Measurements from ENCODE around the gene MED7. TPM values are rescaled to one million over a fixed set of nuclear protein-coding genes. Genes with fewer than 3 reads are reported as not detected.

MED7 gene
- total and polyA plus RNA-seq, 4 donors, result 4.1 to 9.2 (median 6.1) TPM

DNA sequence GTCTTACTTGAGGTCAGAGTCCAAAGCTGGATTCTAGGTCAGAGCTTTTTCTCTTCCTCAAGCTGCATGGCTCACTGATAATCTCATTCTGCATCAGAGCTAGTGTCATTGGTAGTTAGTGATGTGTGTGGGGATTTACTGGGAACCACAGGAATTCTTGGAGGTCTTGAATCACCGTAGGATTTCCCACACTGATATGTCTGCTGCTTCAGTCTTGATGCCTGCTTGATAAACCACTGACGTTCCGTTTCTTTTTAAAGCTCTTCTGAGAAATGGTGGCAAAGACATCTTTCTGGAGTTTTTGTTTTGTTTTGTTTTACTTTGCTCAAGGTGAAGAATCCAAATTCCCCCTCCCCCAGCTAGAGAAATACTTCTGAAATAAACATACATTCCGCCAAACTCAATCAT lies 24.6 kb upstream of the MED7 start:
- Histone ChIP-seq H3K36me3 (ENCODE audit: control insufficient read depth in 4 of 4, insufficient read depth in 3 of 4, low read depth in 1 of 4, low read length in 3 of 4) (no peaks in the 10 kb centered on the region), H3K9ac (ENCODE audit: low read depth in 1 of 2, low read length in 2 of 2) (no peak overlapping the region), H3K4me3 (ENCODE audit: low read depth in 1 of 3, low read length in 3 of 3) (no peak overlapping the region), H3K9me3 (ENCODE audit: control insufficient read depth in 4 of 4, low read length in 3 of 4) (no peaks in the 10 kb centered on the region), H3K4me1 (ENCODE audit: control insufficient read depth in 4 of 4, insufficient read depth in 4 of 4, low read length in 3 of 4) (no peaks in the 10 kb centered on the region), H3K27me3 (ENCODE audit: control insufficient read depth in 4 of 4, insufficient read depth in 4 of 4, low read length in 3 of 4) (peaks cover 0 to 12% (median 2%) of the 10 kb centered on the region in 4 donors), H3K27ac (ENCODE audit: low read depth in 1 of 2, low read length in 2 of 2) (no peak overlapping the region)
- 65% methylated on average over 4 of the region's 4 CpGs for WGBS
- DNase-seq (ENCODE audit: low spot score), result no peak
- TF ChIP-seq, protein P1, sequence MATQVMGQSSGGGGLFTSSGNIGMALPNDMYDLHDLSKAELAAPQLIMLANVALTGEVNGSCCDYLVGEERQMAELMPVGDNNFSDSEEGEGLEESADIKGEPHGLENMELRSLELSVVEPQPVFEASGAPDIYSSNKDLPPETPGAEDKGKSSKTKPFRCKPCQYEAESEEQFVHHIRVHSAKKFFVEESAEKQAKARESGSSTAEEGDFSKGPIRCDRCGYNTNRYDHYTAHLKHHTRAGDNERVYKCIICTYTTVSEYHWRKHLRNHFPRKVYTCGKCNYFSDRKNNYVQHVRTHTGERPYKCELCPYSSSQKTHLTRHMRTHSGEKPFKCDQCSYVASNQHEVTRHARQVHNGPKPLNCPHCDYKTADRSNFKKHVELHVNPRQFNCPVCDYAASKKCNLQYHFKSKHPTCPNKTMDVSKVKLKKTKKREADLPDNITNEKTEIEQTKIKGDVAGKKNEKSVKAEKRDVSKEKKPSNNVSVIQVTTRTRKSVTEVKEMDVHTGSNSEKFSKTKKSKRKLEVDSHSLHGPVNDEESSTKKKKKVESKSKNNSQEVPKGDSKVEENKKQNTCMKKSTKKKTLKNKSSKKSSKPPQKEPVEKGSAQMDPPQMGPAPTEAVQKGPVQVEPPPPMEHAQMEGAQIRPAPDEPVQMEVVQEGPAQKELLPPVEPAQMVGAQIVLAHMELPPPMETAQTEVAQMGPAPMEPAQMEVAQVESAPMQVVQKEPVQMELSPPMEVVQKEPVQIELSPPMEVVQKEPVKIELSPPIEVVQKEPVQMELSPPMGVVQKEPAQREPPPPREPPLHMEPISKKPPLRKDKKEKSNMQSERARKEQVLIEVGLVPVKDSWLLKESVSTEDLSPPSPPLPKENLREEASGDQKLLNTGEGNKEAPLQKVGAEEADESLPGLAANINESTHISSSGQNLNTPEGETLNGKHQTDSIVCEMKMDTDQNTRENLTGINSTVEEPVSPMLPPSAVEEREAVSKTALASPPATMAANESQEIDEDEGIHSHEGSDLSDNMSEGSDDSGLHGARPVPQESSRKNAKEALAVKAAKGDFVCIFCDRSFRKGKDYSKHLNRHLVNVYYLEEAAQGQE (IDR thresholded peaks at IDR 0.05), result no peak
- TF ChIP-seq FOXA2 (IDR thresholded peaks at IDR 0.05), result no peak

DNA sequence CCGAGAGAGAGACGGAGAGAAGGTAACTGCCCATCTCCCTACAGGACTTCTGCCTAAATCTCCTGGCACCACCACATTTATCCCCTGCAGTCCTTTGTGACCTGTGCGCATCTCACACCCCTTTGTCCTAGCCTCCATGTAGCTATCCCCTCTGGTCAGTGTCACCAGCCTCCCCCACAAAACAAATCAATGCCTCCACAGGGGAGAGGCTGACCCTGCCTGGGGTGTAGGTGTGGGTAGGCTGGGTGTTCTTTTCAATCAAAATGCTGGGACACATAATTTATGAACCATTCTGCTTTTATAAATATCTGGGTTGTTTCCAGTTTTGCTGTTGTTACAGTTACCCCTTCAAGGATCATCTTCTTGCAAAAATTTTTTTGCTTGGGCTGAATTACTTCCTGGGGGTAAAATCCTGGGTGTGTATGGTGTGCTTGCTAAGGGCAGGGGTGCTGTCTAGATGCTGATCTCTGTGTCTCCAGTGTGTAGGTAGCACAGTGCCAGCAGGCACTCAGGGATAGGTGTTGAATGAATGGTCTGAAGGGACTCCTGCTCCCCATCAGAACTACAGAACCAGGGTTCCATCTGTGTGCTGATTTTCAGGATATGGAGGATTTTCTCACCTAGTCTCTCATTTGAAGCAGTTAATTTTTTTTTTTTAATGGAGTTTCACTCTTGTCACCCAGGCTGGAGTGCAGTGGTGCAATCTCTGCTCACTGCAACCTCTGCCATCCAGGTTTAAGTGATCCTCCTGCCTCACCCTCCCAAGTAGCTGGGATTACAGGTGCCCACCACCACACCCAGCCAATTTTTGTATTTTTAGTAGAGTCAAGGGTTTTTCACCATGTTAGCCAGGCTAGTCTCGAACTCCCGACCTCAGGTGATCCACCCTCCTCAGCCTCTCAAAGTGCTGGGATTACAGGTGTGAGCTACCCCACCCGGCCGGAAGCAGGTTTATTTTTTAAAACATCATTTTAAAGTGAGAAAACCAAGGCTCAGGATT lies 23.8 kb upstream of the MED7 start, which contains the start of gene GARIN3:
GARIN3 (minus strand) TSS at position 51 of the 1,000 bp plus-strand sequence. CDS start 96 bp downstream, outside the sequence.
- Histone ChIP-seq H3K9me3 (ENCODE audit: control insufficient read depth in 4 of 4, low read length in 3 of 4) (no peaks in the 10 kb centered on the region), H3K27me3 (ENCODE audit: control insufficient read depth in 4 of 4, insufficient read depth in 4 of 4, low read length in 3 of 4) (peaks cover 0 to 12% (median 2%) of the 10 kb centered on the region in 4 donors), H3K4me3 (ENCODE audit: low read depth in 1 of 3, low read length in 3 of 3) (no peak within 1 kb of the TSS), H3K36me3 (ENCODE audit: control insufficient read depth in 4 of 4, insufficient read depth in 3 of 4, low read depth in 1 of 4, low read length in 3 of 4) (no peaks in the 10 kb centered on the region), H3K9ac (ENCODE audit: low read depth in 1 of 2, low read length in 2 of 2) (no peak within 1 kb of the TSS), H3K27ac (ENCODE audit: low read depth in 1 of 2, low read length in 2 of 2) (no peak within 1 kb of the TSS), H3K4me1 (ENCODE audit: control insufficient read depth in 4 of 4, insufficient read depth in 4 of 4, low read length in 3 of 4) (no peaks in the 10 kb centered on the region)
- DNase-seq (ENCODE audit: low spot score), result no peak
- no peak for TF ChIP-seq EGR1 (IDR thresholded peaks at IDR 0.05; ENCODE audit: low read depth in 2 of 2)
- TF ChIP-seq, protein P1 (IDR thresholded peaks at IDR 0.05), result no peak
- TF ChIP-seq RXRA (IDR thresholded peaks at IDR 0.05), result no peak
- no peak for TF ChIP-seq HNF4A (conservative IDR thresholded peaks at IDR 0.05)
- no peak for TF ChIP-seq FOXA1 (IDR thresholded peaks at IDR 0.05)
- TF ChIP-seq HNF4G (IDR thresholded peaks at IDR 0.05), result no peak
- WGBS, result 85% methylated on average over 7 of the region's 7 CpGs

GRCh38 chr5:157165668-157166067 lies 23.0 kb upstream of the MED7 start:
- H3K9me3 ChIP-seq (ENCODE audit: control insufficient read depth in 4 of 4, low read length in 3 of 4), result no peaks in the 10 kb centered on the region
- 90% methylated on average over 14 of the region's 14 CpGs for WGBS

More at GRCh38 chr5:157165668-157166067, 23.0 kb upstream of the MED7 start:
- H3K27ac ChIP-seq (ENCODE audit: low read depth in 1 of 2, low read length in 2 of 2), result no peak overlapping the region
- no peaks in the 10 kb centered on the region for H3K4me1 ChIP-seq (ENCODE audit: control insufficient read depth in 4 of 4, insufficient read depth in 4 of 4, low read length in 3 of 4)
- H3K27me3 ChIP-seq (ENCODE audit: control insufficient read depth in 4 of 4, insufficient read depth in 4 of 4, low read length in 3 of 4), result peaks cover 0 to 12% (median 2%) of the 10 kb centered on the region in 4 donors
- no peak overlapping the region for H3K4me3 ChIP-seq (ENCODE audit: low read depth in 1 of 3, low read length in 3 of 3)
- no peak for TF ChIP-seq RAD21 (IDR thresholded peaks at IDR 0.05)
- H3K36me3 ChIP-seq (ENCODE audit: control insufficient read depth in 4 of 4, insufficient read depth in 3 of 4, low read depth in 1 of 4, low read length in 3 of 4), result no peaks in the 10 kb centered on the region
- H3K9ac ChIP-seq (ENCODE audit: low read depth in 1 of 2, low read length in 2 of 2), result no peak overlapping the region
- DNase-seq (ENCODE audit: low spot score), result no peak
